Measurements from ENCODE around the gene DDX21. TPM values are rescaled to one million over a fixed set of nuclear protein-coding genes. Genes with fewer than 3 reads are reported as not detected.

Gene DDX21
- total RNA-seq, 1 experiment from 2014 or later = 153 TPM

- RAD21 ChIA-PET (ENCODE audit: low non-redundant PET in 1 of 2, low total read pairs in 2 of 2, uncharacterized antibody in 2 of 2, unreplicated experiment in 2 of 2) = no interaction called here
- H3K9ac ChIP-seq (ENCODE audit: low read length) = no peak overlapping the region
These were observed 36.9 kb downstream of the DDX21 start for GRCh38 chr10:68992636-68993440.

More at GRCh38 chr10:68992636-68993440, 36.9 kb downstream of the DDX21 start:
- intact Hi-C loops (cut with micrococcal nuclease) = no loop called here
- Histone ChIP-seq H3K27ac (ENCODE audit: low read depth, low read length) (no peak overlapping the region), H3K9me2 (ENCODE audit: insufficient read depth) (no peaks in the 10 kb centered on the region), H2AFZ (ENCODE audit: low read depth, low read length, poor library complexity, severe bottlenecking) (no peak overlapping the region), H3K4me2 (ENCODE audit: low read length) (no peak overlapping the region), H3K9me3 (ENCODE audit: control insufficient read depth in 1 of 2, insufficient read depth in 1 of 2, low read depth in 1 of 2, low read length in 2 of 2) (no peaks in the 10 kb centered on the region), H3K36me3 (ENCODE audit: control insufficient read depth in 1 of 2, insufficient read depth in 2 of 2, low read length in 2 of 2) (0 out of 4 replicates have a peak, but pooled peaks cover 0 to 3% of the 10 kb centered on the region in 2 experiments), H3K27me3 (ENCODE audit: insufficient read depth, low read length) (no peaks in the 10 kb centered on the region), H4K20me1 (ENCODE audit: insufficient read depth) (0 out of 2 replicates have a peak, but pooled peaks cover 5% of the 10 kb centered on the region), H3K79me2 (ENCODE audit: insufficient read depth, low read length) (peaks cover 75% of the 10 kb centered on the region), H3K4me1 (ENCODE audit: control insufficient read depth in 1 of 2, insufficient read depth in 2 of 2, low read length in 2 of 2) (peaks cover 11 to 29% of the 10 kb centered on the region in 2 experiments), H3K4me3 (replicated peaks in 1 of 2; ENCODE audit: low read depth in 1 of 2, low read length in 2 of 2) (no peak overlapping the region)
- CTCF ChIA-PET = no interaction called here
- DNase-seq (ENCODE audit: low read depth, low spot score) (no peak), ATAC-seq (no peak)
- POLR2A ChIA-PET = no interaction called here
- no peak for TF ChIP-seq ZFX (IDR thresholded peaks at IDR 0.05)
- no peak for TF ChIP-seq TCF7L2 (IDR thresholded peaks at IDR 0.05; ENCODE audit: borderline replicate concordance, extremely low read depth, insufficient read depth, insufficient read length)
- TF ChIP-seq ZNF274 (IDR thresholded peaks at IDR 0.05; ENCODE audit: low read depth, low read length) = no peak
- no peak for TF ChIP-seq CBX3 (IDR thresholded peaks at IDR 0.05; ENCODE audit: low read depth)
- TF ChIP-seq FOSL1 (IDR thresholded peaks at IDR 0.05; ENCODE audit: low read depth) = no peak
- TF ChIP-seq ATF3 (IDR thresholded peaks at IDR 0.05) = no peak
- no peak for TF ChIP-seq RAD21 (IDR thresholded peaks at IDR 0.05; ENCODE audit: low read depth)
- no peak for TF ChIP-seq JUND (IDR thresholded peaks at IDR 0.05)
- TF ChIP-seq EZH2 (IDR thresholded peaks at IDR 0.05) = no peak
- no peak for TF ChIP-seq YY1 (IDR thresholded peaks at IDR 0.05; ENCODE audit: extremely low read depth, insufficient replicate concordance, low read depth, low read length)
- TF ChIP-seq EZH2phosphoT487 (IDR thresholded peaks at IDR 0.05; ENCODE audit: borderline replicate concordance) = no peak
- no peak for TF ChIP-seq REST (IDR thresholded peaks at IDR 0.05; ENCODE audit: low read depth)
- TF ChIP-seq CTCF (IDR thresholded peaks at IDR 0.05 in 2 of 3, conservative IDR thresholded peaks at IDR 0.05 in 1 of 3; ENCODE audit: borderline replicate concordance in 1 of 3, insufficient read depth in 1 of 3, low read depth in 2 of 3, low read length in 2 of 3) = no peak
- no peak for TF ChIP-seq SRF (IDR thresholded peaks at IDR 0.05; ENCODE audit: low read depth)
- TF ChIP-seq CEBPB (IDR thresholded peaks at IDR 0.05; ENCODE audit: low read depth) = no peak
- BruUV-seq (replicated peaks) = no TSS peak

All from HCT116 (cell line).